Activated CD4-positive, alpha-beta T cell treated with anti-CD3 and anti-CD28 coated beads for 48 hours (primary cell): Measurements from ENCODE around the gene SPPL2B.

Source experiments
- DNase-seq: peaks from one replicate; pipeline ENCODE4 v3.0.0-alpha.2; 2020

Gene SPPL2B

GRCh38 chr19:2302319-2303210 lies 25.9 kb upstream of the SPPL2B start:
- no peak for DNase-seq

- no peak for DNase-seq
Measured at GRCh38 chr19:2303211-2303798, 25.2 kb upstream of the SPPL2B start.

GRCh38 chr19:2305452-2306280 lies 22.8 kb upstream of the SPPL2B start:
- DNase-seq, result no peak

- DNase-seq, result no peak
Measured at GRCh38 chr19:2306281-2306806, 22.1 kb upstream of the SPPL2B start.

GRCh38 chr19:2306971-2307370 lies 21.5 kb upstream of the SPPL2B start:
- DNase-seq, result no peak

- no peak for DNase-seq
Measured at GRCh38 chr19:2307518-2308012, 20.9 kb upstream of the SPPL2B start.

GRCh38 chr19:2308114-2308556 lies 20.3 kb upstream of the SPPL2B start, which contains the start of gene LINGO3:
LINGO3 (minus strand) TSS chr19:2308154; CDS start chr19:2291776, 16,378 bp downstream.
- no peak for DNase-seq

- DNase-seq, result no peak
Measured at GRCh38 chr19:2309734-2310362, 18.6 kb upstream of the SPPL2B start.

- DNase-seq, result no peak
Measured at GRCh38 chr19:2311093-2311492, 17.4 kb upstream of the SPPL2B start.

- DNase-seq, result no peak
Measured at GRCh38 chr19:2312820-2313501, 15.5 kb upstream of the SPPL2B start.

GRCh38 chr19:2315121-2315817 lies 13.2 kb upstream of the SPPL2B start:
- no peak for DNase-seq

- DNase-seq, result peak; percentile 23
Measured at GRCh38 chr19:2315818-2316353, 12.6 kb upstream of the SPPL2B start.

- DNase-seq, result no peak
Measured at GRCh38 chr19:2317300-2317699, 11.2 kb upstream of the SPPL2B start.

GRCh38 chr19:2317756-2318155 lies 10.7 kb upstream of the SPPL2B start:
- no peak for DNase-seq

GRCh38 chr19:2318923-2319322 lies 9.6 kb upstream of the SPPL2B start:
- no peak for DNase-seq

- no peak for DNase-seq
Measured at GRCh38 chr19:2319551-2319950, 8.9 kb upstream of the SPPL2B start.

GRCh38 chr19:2320049-2320448 lies 8.4 kb upstream of the SPPL2B start:
- no peak for DNase-seq

GRCh38 chr19:2320939-2321338 lies 7.5 kb upstream of the SPPL2B start:
- DNase-seq, result no peak

GRCh38 chr19:2321565-2322283 lies 6.8 kb upstream of the SPPL2B start:
- DNase-seq, result no peak

GRCh38 chr19:2323707-2324106 lies 4.8 kb upstream of the SPPL2B start:
- DNase-seq, result no peak
